Loucy (cell line): ENCODE measurements around the gene SP6.

Source experiments
- EZH2phosphoT487 ChIP-seq: fragments of 200-600 bp; IDR thresholded peaks from 2 replicates; pipeline ENCODE4 v1.6.1; 2018; ENCODE audit warnings: antibody characterized with exemption, mild to moderate bottlenecking, moderate library complexity, borderline replicate concordance
- TF ChIP-seq, protein P1 (sequence below): fragments of 200-600 bp; sonication (generic); conservative IDR thresholded peaks from 2 replicates; pipeline ENCODE4 v1.5.1; 2014; ENCODE audit warnings: mild to moderate bottlenecking, antibody characterized with exemption, low read length

DNA sequence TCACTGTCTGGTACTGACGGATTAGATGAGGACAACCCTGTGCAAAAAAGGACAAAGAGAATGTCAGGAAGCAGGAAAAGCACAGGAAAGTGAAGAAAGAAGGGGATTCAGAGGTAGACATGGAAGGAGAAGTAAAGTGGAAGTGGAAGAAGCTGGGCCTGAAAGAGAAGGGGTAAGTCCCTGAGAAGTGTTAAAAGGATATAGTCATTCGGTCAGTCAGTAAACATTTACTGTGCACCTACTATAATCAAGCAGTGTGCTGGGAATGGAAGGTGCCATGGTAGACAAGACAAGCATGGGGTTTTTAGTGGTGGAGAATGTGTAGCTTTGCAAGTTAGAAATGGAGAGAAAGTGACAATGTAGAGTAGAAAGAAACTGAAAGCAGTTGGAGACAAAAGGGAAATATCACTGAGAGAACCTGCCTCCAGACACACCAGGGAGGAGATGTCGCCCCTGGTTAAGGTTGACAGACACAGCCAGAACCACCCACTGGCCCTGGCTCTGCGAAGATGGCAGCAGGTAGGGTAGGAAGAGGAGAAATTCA, 40.7 kb upstream of the SP6 start:
- TF ChIP-seq, protein P1, sequence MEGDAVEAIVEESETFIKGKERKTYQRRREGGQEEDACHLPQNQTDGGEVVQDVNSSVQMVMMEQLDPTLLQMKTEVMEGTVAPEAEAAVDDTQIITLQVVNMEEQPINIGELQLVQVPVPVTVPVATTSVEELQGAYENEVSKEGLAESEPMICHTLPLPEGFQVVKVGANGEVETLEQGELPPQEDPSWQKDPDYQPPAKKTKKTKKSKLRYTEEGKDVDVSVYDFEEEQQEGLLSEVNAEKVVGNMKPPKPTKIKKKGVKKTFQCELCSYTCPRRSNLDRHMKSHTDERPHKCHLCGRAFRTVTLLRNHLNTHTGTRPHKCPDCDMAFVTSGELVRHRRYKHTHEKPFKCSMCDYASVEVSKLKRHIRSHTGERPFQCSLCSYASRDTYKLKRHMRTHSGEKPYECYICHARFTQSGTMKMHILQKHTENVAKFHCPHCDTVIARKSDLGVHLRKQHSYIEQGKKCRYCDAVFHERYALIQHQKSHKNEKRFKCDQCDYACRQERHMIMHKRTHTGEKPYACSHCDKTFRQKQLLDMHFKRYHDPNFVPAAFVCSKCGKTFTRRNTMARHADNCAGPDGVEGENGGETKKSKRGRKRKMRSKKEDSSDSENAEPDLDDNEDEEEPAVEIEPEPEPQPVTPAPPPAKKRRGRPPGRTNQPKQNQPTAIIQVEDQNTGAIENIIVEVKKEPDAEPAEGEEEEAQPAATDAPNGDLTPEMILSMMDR: no peak
- no peak for TF ChIP-seq EZH2phosphoT487
